Lung (tissue), 12 donors: Measurements from ENCODE around the gene CCDC137. TPM values are rescaled to one million over a fixed set of nuclear protein-coding genes. Genes with fewer than 3 reads are reported as not detected.
"Not testable (repeated sequence)": the region's sequence is repeated elsewhere in the genome, so short reads cannot be mapped to it uniquely, and the experiment has no call there.

Experiments
- ATAC-seq: fragments of 200-7000 bp; cut with Tn5 transposase; one replicate; pipeline ENCODE4 v1.9.1; 2020; ENCODE audit warnings: moderate number of reproducible peaks; ENCODE audit not compliant: insufficient read depth, low FRiP score
- DNase-seq, 3 donors: peaks; one replicate each; pipeline ENCODE4 v3.0.0-alpha.2; 2013 to 2017
- H3K27ac ChIP-seq, 2 donors: one replicate each; pipeline ENCODE4 v1.5.1; 2013; ENCODE audit warnings: mild to moderate bottlenecking in 2 of 2, moderate library complexity in 2 of 2, control low read depth in 1 of 2, inconsistent platforms in 1 of 2, low read depth in 1 of 2, low read length in 1 of 2
- H3K27me3 ChIP-seq, 3 donors: one replicate each; pipeline ENCODE4 v1.5.1; 2013; ENCODE audit warnings: low read length in 2 of 3; ENCODE audit not compliant: control insufficient read depth in 3 of 3, insufficient read depth in 3 of 3
- H3K36me3 ChIP-seq, 4 donors: one replicate each; pipeline ENCODE4 v1.5.1; 2013; ENCODE audit warnings: low read length in 4 of 4, mild to moderate bottlenecking in 1 of 4, moderate library complexity in 1 of 4; ENCODE audit not compliant: control insufficient read depth in 4 of 4, insufficient read depth in 4 of 4
- H3K4me1 ChIP-seq, 5 donors: one replicate each; pipeline ENCODE4 v1.5.1; 2013; ENCODE audit warnings: low read length in 5 of 5, mild to moderate bottlenecking in 2 of 5, moderate library complexity in 1 of 5; ENCODE audit not compliant: control insufficient read depth in 5 of 5, insufficient read depth in 5 of 5
- H3K4me3 ChIP-seq: one replicate; pipeline ENCODE4 v1.5.1; 2013; ENCODE audit warnings: mild to moderate bottlenecking, control low read depth, moderate library complexity
- H3K9ac ChIP-seq, 2 donors: one replicate each; pipeline ENCODE4 v1.5.1; 2013; ENCODE audit warnings: low read length in 2 of 2, control low read depth in 1 of 2; ENCODE audit not compliant: insufficient read depth in 1 of 2
- H3K9me3 ChIP-seq, 4 donors: one replicate each; pipeline ENCODE4 v1.5.1; 2013; ENCODE audit warnings: low read length in 3 of 4, mild to moderate bottlenecking in 1 of 4, moderate library complexity in 1 of 4; ENCODE audit not compliant: control insufficient read depth in 4 of 4, insufficient read depth in 3 of 4
- WGBS, 2 donors: extraction: QIAGEN DNeasy Blood & Tissue Kit; methylation state at CpG; one replicate each; pipeline ENCODE4 v1.1.7; 2013; 5-methylcytosine and 5-hydroxymethylcytosine counted together
- polyA plus RNA-seq, 2 donors: library from polyadenylated mRNA; stranded (reverse); fragments of 200-250 nt; gene quantifications; one replicate each; pipeline ENCODE4 v1.2.1, GENCODE V29; 2013
- total RNA-seq, 2 donors: library from RNA; depleted of rRNA in 1 of 2; stranded (reverse); fragments of >200 nt in 1 of 2; gene quantifications; one replicate each; pipeline ENCODE4 v1.2.1, GENCODE V29; 2014 to 2021
- TF ChIP-seq, protein P1 (sequence below): IDR thresholded peaks from 2 replicates; pipeline ENCODE4 v1.5.1; 2012; ENCODE audit warnings: mild to moderate bottlenecking; ENCODE audit errors: control extremely low read depth, extremely low read depth
- donor health status: control.
- donor health status: control.
- donor health status: Bipolar disorder and iron deficiency.
- donor health status: healthy.
- donor health status: DM: yes; HTN: yes; CAD: no.

Gene CCDC137
- total and polyA plus RNA-seq, 4 donors = 10.2 to 23.6 (median 16.7) TPM

DNA sequence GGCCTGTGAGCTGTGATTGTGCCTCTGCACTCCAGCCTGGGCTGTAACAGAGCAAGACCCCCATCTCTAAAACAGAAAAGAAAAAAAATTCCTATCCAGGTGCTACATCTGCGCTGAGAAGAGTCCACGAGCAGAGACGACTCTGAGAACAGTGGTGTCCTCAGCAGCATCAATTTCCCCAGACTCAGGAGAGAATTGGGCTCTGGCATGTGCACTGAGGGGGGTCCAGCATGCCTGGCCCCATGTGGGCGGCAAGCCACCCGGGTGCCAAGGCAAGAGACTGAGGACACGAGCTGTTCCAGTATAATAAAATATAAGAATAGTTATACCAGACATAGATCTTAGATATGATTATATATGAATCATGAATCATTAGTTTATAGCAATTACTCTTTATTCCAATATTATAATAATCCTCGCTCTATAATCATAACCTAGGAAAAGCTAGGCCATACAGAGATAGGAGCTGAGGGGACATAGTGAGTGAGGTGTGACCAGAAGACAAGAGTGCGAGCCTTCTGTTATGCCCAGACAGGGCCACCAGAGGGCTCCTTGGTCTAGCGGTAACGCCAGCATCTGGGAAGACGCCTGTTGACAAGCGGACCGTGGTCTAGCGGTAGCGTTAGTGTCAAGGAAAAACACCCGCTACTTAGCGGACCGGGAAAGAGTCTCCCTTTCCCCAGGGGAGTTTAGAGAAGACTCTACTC lies 9.1 kb downstream of the CCDC137 start:
- H3K4me1 ChIP-seq, H3K27me3 ChIP-seq, ATAC-seq, H3K27ac ChIP-seq, H3K9ac ChIP-seq, H3K4me3 ChIP-seq, H3K9me3 ChIP-seq: not testable (repeated sequence)
- TF ChIP-seq, protein P1, sequence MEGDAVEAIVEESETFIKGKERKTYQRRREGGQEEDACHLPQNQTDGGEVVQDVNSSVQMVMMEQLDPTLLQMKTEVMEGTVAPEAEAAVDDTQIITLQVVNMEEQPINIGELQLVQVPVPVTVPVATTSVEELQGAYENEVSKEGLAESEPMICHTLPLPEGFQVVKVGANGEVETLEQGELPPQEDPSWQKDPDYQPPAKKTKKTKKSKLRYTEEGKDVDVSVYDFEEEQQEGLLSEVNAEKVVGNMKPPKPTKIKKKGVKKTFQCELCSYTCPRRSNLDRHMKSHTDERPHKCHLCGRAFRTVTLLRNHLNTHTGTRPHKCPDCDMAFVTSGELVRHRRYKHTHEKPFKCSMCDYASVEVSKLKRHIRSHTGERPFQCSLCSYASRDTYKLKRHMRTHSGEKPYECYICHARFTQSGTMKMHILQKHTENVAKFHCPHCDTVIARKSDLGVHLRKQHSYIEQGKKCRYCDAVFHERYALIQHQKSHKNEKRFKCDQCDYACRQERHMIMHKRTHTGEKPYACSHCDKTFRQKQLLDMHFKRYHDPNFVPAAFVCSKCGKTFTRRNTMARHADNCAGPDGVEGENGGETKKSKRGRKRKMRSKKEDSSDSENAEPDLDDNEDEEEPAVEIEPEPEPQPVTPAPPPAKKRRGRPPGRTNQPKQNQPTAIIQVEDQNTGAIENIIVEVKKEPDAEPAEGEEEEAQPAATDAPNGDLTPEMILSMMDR = peak; percentile 8
- 47 to 52% methylated on average over 18 of the region's 18 CpGs for WGBS, 2 donors
- H3K36me3 ChIP-seq = peaks cover 5 to 35% (median 12%) of the 10 kb centered on the region in 4 donors
- peak in 1 of 3 donors; percentile 13 for DNase-seq

DNA sequence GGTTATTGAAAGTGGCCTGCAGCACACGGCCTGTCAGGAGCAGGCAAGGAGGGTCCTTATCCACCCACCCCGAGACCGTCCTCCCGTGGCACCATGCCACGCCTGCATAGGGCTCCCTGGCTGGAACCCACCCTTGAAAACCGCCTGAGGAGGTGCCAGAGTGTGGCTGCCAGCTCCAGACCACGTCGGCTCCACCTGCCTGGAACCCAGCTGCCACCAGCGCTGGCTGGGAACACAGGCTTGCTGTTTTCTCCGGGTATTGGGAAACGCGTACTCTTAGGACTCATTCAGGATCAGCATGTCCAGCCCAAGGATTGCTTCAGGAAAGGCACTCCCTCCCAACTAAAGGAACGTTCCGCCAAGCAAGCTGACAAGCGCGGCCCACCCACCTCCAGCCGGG lies 10.4 kb downstream of the CCDC137 start:
- H3K9ac ChIP-seq = no peak overlapping the region
- no peak overlapping the region for H3K4me3 ChIP-seq
- H3K36me3 ChIP-seq = peaks cover 2 to 33% (median 9%) of the 10 kb centered on the region in 4 donors
- no peak overlapping the region for H3K27ac ChIP-seq
- no peak for ATAC-seq
- 87 to 94% methylated on average over 17 of the region's 17 CpGs for WGBS, 2 donors
- TF ChIP-seq, protein P1 = no peak
- no peaks in the 10 kb centered on the region for H3K27me3 ChIP-seq
- DNase-seq = no peak
- no peaks in the 10 kb centered on the region for H3K9me3 ChIP-seq
- H3K4me1 ChIP-seq = peaks cover 0 to 4% (median 0%) of the 10 kb centered on the region in 5 donors

DNA sequence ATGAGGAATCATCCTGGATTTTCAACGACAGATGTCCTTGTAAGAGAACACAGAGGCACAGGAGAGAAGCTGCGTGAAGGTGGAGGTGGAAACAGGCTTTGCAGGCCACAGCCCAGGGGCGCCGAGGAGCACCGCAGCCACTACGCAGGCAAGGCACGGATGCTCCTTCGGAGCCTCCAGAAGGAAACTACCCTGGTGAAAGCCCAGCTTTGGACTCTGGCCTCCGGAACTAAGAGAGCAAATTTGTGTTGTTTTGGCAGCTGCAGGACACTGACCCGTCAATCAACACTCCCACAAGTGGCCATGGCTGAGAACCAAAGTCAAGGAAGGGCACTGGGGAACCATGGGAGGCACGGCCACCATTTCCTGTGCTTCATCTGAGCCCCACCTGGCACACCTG lies 13.6 kb downstream of the CCDC137 start:
- peaks cover 0 to 11% (median 0%) of the 10 kb centered on the region in 4 donors for H3K36me3 ChIP-seq
- H3K4me1 ChIP-seq = peaks cover 0 to 20% (median 5%) of the 10 kb centered on the region in 5 donors
- no peak for ATAC-seq
- no peak overlapping the region for H3K27ac ChIP-seq
- H3K27me3 ChIP-seq = no peaks in the 10 kb centered on the region
- no peaks in the 10 kb centered on the region for H3K9me3 ChIP-seq
- no peak overlapping the region for H3K4me3 ChIP-seq
- WGBS, 2 donors = 91 to 93% methylated on average over 11 of the region's 11 CpGs
- no peak for DNase-seq
- no peak overlapping the region for H3K9ac ChIP-seq
- TF ChIP-seq, protein P1 = no peak
